B cell (primary cell): ENCODE data around the gene C19orf81. TPM values are rescaled to one million over a fixed set of nuclear protein-coding genes. Genes with fewer than 3 reads are reported as not detected.
"Not testable (repeated sequence)": the region's sequence is repeated elsewhere in the genome, so short reads cannot be mapped to it uniquely, and the experiment has no call there.

Experiments
- ATAC-seq: fragments of 200-7000 bp; cut with Tn5 transposase; one replicate; pipeline ENCODE4 v1.10.0; 2021; ENCODE audit warnings: low read depth, mild to moderate bottlenecking, moderate number of reproducible peaks, moderate library complexity
- CTCF ChIA-PET: fragments of 350-600 bp; sonication (Branson Sonifier 250); formaldehyde crosslinking; loops from one replicate; lab custom pipeline; 2021; ENCODE audit warnings: antibody characterized with exemption, inconsistent platforms; lab: Charles Lee
- POLR2A ChIA-PET: fragments of 350-600 bp; sonication (Branson Sonifier 250); formaldehyde crosslinking; loops from one replicate; lab custom pipeline; 2021; ENCODE audit warnings: antibody characterized with exemption; lab: Charles Lee
- DNase-seq: peaks from one replicate; pipeline ENCODE4 v3.0.0; 2013
- H2AFZ ChIP-seq: 2 replicates; pipeline ENCODE4 v1.6.1; 2012; ENCODE audit warnings: mild to moderate bottlenecking, low read depth, low read length; ENCODE audit not compliant: insufficient read depth, poor library complexity, severe bottlenecking
- H3K27ac ChIP-seq, 2 donors: 1 replicate in 1 of 2; 2 replicates in 1 of 2; pipeline ENCODE4 v1.5.1; 2012 to 2013; ENCODE audit warnings: low read length in 2 of 2, mild to moderate bottlenecking in 2 of 2, moderate library complexity in 1 of 2
- H3K27me3 ChIP-seq, 4 experiments: fragments of 200-600 bp in 1 of 4; sonication (generic) in 1 of 4; replicated peaks in 1 of 4; 1 replicate in 2 of 4; 2 replicates in 2 of 4; pipeline versions ENCODE4 v1.6.1 to v1.7.0; 2013 to 2016; ENCODE audit warnings: low read length in 3 of 4, mild to moderate bottlenecking in 2 of 4, mixed read lengths in 1 of 4, moderate library complexity in 1 of 4; ENCODE audit not compliant: insufficient read depth in 4 of 4, control insufficient read depth in 3 of 4; ENCODE audit errors: control extremely low read depth in 1 of 4
- H3K36me3 ChIP-seq, 2 experiments: replicated peaks in 1 of 2; 1 replicate in 1 of 2; 2 replicates in 1 of 2; pipeline versions ENCODE4 v1.6.1 to v1.7.1; 2013; ENCODE audit warnings: low read length in 1 of 2; ENCODE audit not compliant: insufficient read depth in 2 of 2, control insufficient read depth in 1 of 2; ENCODE audit errors: control extremely low read depth in 1 of 2, extremely low read depth in 1 of 2
- H3K4me1 ChIP-seq, 2 donors: fragments of 200-600 bp in 1 of 2; sonication (generic) in 1 of 2; 1 replicate in 1 of 2; 2 replicates in 1 of 2; pipeline versions ENCODE4 v1.5.1 to v1.6.1; 2013 to 2017; ENCODE audit warnings: low read length in 2 of 2; ENCODE audit not compliant: control insufficient read depth in 2 of 2, insufficient read depth in 2 of 2
- H3K4me2 ChIP-seq: replicated peaks from 2 replicates; pipeline ENCODE3; 2012; ENCODE audit warnings: mild to moderate bottlenecking, low read depth, low read length; ENCODE audit not compliant: poor library complexity, severe bottlenecking
- H3K4me3 ChIP-seq, 5 experiments: fragments of 200-600 bp in 1 of 5; sonication (generic) in 1 of 5; 1 replicate in 3 of 5; 2 replicates in 2 of 5; pipeline versions ENCODE4 v1.5.1 to v1.7.0; 2011 to 2016; ENCODE audit warnings: low read length in 4 of 5, mild to moderate bottlenecking in 4 of 5, low read depth in 2 of 5, control low read depth in 1 of 5, moderate library complexity in 1 of 5; ENCODE audit not compliant: insufficient read depth in 1 of 5; ENCODE audit errors: control extremely low read depth in 1 of 5, extremely low read depth in 1 of 5
- H3K79me2 ChIP-seq: fragments of 200-600 bp; sonication (generic); one replicate; pipeline ENCODE4 v1.6.0; 2016; ENCODE audit warnings: low read length; ENCODE audit not compliant: control insufficient read depth, insufficient read depth
- H3K9ac ChIP-seq: fragments of 200-600 bp; sonication (generic); 2 replicates; pipeline ENCODE4 v1.6.1; 2017; ENCODE audit warnings: mild to moderate bottlenecking, low read length, moderate library complexity
- H3K9me3 ChIP-seq, 3 donors: one replicate each; pipeline versions ENCODE4 v1.6.1 to v1.7.1; 2013; ENCODE audit warnings: low read length in 2 of 3; ENCODE audit not compliant: control insufficient read depth in 2 of 3, insufficient read depth in 1 of 3; ENCODE audit errors: control extremely low read depth in 1 of 3
- H4K20me1 ChIP-seq: 2 replicates; pipeline ENCODE4 v1.6.0; 2012; ENCODE audit warnings: mild to moderate bottlenecking, low read length; ENCODE audit not compliant: insufficient read depth, control insufficient read depth, poor library complexity, severe bottlenecking
- H3K27ac Mint-ChIP-seq: one replicate; pipeline ENCODE4 v1.8.0; 2021; ENCODE audit warnings: mixed read lengths
- H3K27me3 Mint-ChIP-seq: one replicate; pipeline ENCODE4 v1.8.0; 2021; ENCODE audit warnings: mixed read lengths
- H3K4me1 Mint-ChIP-seq: one replicate; pipeline ENCODE4 v1.8.0; 2021; ENCODE audit warnings: mixed read lengths
- H3K4me3 Mint-ChIP-seq: one replicate; pipeline ENCODE4 v1.8.0; 2021; ENCODE audit warnings: mixed read lengths
- H3K9me3 Mint-ChIP-seq: one replicate; pipeline ENCODE4 v1.8.0; 2022; ENCODE audit warnings: mixed read lengths; ENCODE audit not compliant: insufficient read depth
- EZH2 ChIP-seq: IDR thresholded peaks from 2 replicates; pipeline ENCODE4 v1.6.1; 2012; ENCODE audit warnings: borderline replicate concordance, low read depth, mild to moderate bottlenecking, moderate library complexity, low read length; ENCODE audit not compliant: insufficient read depth, poor library complexity, severe bottlenecking
- WGBS: methylation state at CpG from one replicate; pipeline ENCODE4 v1.1.5; 2013; ENCODE audit warnings: missing lambda C conversion rate; ENCODE audit not compliant: insufficient coverage; 5-methylcytosine and 5-hydroxymethylcytosine counted together
- intact Hi-C: fragments of 100-400 bp; cut with micrococcal nuclease; formaldehyde crosslinking; loops from one replicate; pipeline ENCODE4 v1.10.0; 2022
- polyA plus RNA-seq: library from polyadenylated mRNA; depleted of rRNA; stranded (reverse); fragments of >200 nt; gene quantifications from 2 replicates; pipeline ENCODE4 v1.2.3, GENCODE V29; 2012
- total RNA-seq, 2 donors: library from RNA; stranded (reverse); fragments of 120-200 nt in 1 of 2; gene quantifications; 1 replicate in 1 of 2; 2 replicates in 1 of 2; pipeline versions ENCODE4 v1.2.3 to v1.2.4, GENCODE V29; 2013 to 2022
- TF ChIP-seq, protein P1 (sequence below): fragments of 200-600 bp; IDR thresholded peaks from one replicate; pipeline ENCODE4 v1.8.0; 2022; ENCODE audit warnings: antibody characterized with exemption, mild to moderate bottlenecking

C19orf81 gene
- total and polyA plus RNA-seq, 2 donors (not counting 1 experiment from before 2014, with no cell fraction given): 0.37 TPM; not detected in 1

DNA sequence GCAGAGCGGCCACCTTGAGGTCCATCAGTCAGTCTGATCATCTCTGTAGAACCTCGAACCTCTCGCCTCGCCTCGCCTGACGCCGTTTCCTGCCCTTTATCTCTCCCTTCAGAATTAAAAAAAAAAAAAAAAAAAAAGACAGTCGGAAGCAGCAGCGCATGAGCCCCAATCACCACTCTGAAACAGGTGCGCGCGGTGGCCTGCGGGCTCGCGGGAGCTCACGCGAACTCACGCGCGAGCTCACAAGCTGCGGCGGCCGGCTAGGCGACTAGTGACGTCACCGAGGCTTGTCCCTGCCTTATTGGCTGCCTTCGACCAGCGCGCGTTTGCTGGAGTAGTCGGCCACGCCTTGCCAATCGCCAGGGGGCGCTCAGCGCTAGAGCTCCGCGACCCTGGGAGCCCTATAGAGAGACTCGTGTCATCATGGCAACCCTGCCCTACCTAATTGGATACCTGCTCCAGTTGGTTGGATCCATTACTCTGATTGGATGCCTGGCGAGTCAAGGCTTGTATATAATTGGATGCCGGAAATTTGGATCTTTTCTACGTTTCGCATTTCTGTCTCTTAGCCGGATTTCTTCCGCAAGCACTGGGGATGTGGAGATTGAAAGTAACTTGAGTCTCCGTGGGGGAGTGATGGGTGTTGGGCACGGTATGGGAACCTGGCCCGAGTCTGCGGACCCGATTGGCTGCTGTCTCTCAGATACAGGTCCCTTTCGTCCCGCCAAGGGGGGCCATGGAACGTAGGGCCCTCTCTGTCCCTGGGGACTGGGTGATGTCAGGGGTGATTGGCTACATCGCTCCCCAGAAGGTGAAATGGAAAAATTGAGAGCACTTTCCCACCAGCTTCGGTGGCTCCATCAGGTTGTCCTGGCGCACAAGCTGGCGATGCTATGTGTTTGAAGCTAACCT, 41.1 kb upstream of the C19orf81 start:
- peaks cover 9% of the 10 kb centered on the region for H3K4me1 Mint-ChIP-seq
- peak overlapping the region in 1 of 5 experiments; percentile 19 for H3K4me3 ChIP-seq
- H2AFZ ChIP-seq: peak overlapping the region; percentile 52
- peak; percentile 65 for ATAC-seq
- peak overlapping the region; percentile 60 for H3K4me2 ChIP-seq
- ChIA-PET CTCF (interaction anchor here (0.7 to 1.0 kb wide), 2 partner anchors 39 to 176 kb away, joined by 3 to 4 read pairs; no protein-coding TSS in a partner anchor), POLR2A (interaction anchor here (0.7 kb wide), 1 partner anchor 97 kb away, joined by 5 read pairs; the partner anchor contains the start of gene JOSD2)
- H3K9ac ChIP-seq: no peak overlapping the region
- WGBS: 20% methylated on average over 55 of the region's 56 CpGs
- intact Hi-C loops: no loop called here
- H4K20me1 ChIP-seq: no peaks in the 10 kb centered on the region
- peaks cover 8% of the 10 kb centered on the region for H3K9me3 Mint-ChIP-seq
- no peaks in the 10 kb centered on the region for H3K36me3 ChIP-seq
- no peak for TF ChIP-seq EZH2
- TF ChIP-seq, protein P1, sequence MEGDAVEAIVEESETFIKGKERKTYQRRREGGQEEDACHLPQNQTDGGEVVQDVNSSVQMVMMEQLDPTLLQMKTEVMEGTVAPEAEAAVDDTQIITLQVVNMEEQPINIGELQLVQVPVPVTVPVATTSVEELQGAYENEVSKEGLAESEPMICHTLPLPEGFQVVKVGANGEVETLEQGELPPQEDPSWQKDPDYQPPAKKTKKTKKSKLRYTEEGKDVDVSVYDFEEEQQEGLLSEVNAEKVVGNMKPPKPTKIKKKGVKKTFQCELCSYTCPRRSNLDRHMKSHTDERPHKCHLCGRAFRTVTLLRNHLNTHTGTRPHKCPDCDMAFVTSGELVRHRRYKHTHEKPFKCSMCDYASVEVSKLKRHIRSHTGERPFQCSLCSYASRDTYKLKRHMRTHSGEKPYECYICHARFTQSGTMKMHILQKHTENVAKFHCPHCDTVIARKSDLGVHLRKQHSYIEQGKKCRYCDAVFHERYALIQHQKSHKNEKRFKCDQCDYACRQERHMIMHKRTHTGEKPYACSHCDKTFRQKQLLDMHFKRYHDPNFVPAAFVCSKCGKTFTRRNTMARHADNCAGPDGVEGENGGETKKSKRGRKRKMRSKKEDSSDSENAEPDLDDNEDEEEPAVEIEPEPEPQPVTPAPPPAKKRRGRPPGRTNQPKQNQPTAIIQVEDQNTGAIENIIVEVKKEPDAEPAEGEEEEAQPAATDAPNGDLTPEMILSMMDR: peak; percentile 48
- H3K4me1 ChIP-seq: peaks cover 11 to 13% of the 10 kb centered on the region in 2 donors
- peaks cover 0 to 26% (median 2%) of the 10 kb centered on the region in 4 experiments for H3K27me3 ChIP-seq
- H3K4me3 Mint-ChIP-seq: peak overlapping the region; percentile 51
- peak; percentile 82 for DNase-seq
- no peaks in the 10 kb centered on the region for H3K79me2 ChIP-seq
- peaks cover 0 to 31% (median 2%) of the 10 kb centered on the region in 3 donors for H3K9me3 ChIP-seq
- H3K27ac ChIP-seq: no peak overlapping the region
- H3K27ac Mint-ChIP-seq: no peak overlapping the region
- H3K27me3 Mint-ChIP-seq: peaks cover 25% of the 10 kb centered on the region

DNA sequence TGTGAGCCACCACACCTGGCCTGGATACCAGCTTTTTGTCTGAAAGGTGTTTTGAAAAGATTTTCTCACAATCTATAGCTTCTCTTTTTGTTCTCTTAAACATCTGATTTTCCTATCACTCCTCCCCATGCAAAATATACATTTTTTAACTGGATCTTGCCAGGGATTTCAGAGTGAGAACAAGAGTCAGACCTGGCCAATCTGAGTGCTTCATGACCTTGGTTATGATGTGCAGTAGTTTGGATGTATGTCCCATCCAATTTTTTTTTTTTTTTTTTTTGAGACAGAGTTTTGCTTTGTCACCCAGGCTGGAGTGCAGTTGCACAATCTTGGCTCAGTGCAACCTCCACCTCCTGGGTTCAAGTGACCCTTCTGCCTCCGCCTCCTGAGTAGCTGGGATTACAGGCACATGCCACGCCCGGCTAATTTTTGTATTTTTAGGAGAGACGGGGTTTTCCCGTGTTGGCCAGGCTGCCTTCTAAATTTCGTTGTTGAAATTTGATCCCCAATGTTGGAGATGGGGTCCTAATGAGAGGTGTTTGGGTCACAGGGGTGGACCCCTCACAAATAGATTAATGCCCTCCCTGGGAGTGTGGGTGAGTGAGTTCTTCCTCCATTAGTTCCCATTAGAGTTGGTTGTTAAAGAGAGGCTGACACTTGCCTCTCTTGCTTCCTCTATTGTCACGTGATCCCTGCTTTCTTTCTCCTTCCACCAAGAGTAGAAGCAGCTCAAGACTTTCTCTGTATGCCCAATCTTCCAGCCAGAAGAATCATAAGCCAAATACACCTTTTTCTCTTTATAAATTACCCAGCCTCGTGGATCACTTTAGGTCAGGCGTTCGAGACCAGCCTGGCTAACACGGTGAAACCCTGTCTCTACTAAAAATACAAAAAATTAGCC, 36.5 kb upstream of the C19orf81 start:
- CTCF ChIA-PET: interaction anchor here (0.7 kb wide), 1 partner anchor 77 kb away, joined by 3 read pairs; no protein-coding TSS in a partner anchor
- H3K4me3 ChIP-seq, H3K4me2 ChIP-seq, H2AFZ ChIP-seq, H3K79me2 ChIP-seq, H3K4me1 Mint-ChIP-seq, H3K9ac ChIP-seq, intact Hi-C loops, POLR2A ChIA-PET, H4K20me1 ChIP-seq, H3K4me1 ChIP-seq, H3K27ac Mint-ChIP-seq, ATAC-seq, H3K36me3 ChIP-seq, H3K27me3 ChIP-seq, H3K9me3 Mint-ChIP-seq, H3K4me3 Mint-ChIP-seq, H3K27ac ChIP-seq, DNase-seq: not testable (repeated sequence)
- WGBS: 79% methylated on average over 5 of the region's 11 CpGs
- H3K9me3 ChIP-seq: peaks cover 0 to 12% (median 2%) of the 10 kb centered on the region in 3 donors
- peaks cover 13% of the 10 kb centered on the region for H3K27me3 Mint-ChIP-seq

DNA sequence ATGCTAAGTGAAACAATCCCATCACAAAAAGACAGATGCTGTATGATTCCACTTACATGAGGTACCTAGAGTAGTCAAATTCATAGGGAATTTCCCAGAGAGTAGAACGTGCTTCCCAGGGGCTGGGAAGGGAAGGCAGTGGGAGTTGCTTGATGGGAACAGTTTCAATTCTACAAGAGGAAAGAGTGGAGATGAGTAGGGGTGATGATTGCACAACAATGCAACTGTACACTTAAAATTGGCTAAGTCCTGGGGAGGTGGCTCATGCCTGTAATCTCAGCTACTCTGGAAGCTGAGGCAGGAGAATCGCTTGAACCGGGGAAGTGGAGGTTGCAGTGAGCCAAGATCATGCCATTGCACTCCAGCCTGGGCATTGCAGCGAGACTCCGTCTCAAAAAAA, 30.9 kb upstream of the C19orf81 start:
- WGBS: 97% methylated on average over 4 of the region's 5 CpGs
- H3K4me1 Mint-ChIP-seq, POLR2A ChIA-PET: not testable (repeated sequence)

More for the DNA sequence above, 30.9 kb upstream of the C19orf81 start:
- H2AFZ ChIP-seq, ATAC-seq, H3K4me1 ChIP-seq, H3K79me2 ChIP-seq, H3K36me3 ChIP-seq, H3K27ac ChIP-seq, intact Hi-C loops, H3K4me3 ChIP-seq, H3K27ac Mint-ChIP-seq, H3K4me3 Mint-ChIP-seq, H3K9me3 ChIP-seq, H3K27me3 Mint-ChIP-seq, CTCF ChIA-PET, H3K9ac ChIP-seq, DNase-seq, H3K9me3 Mint-ChIP-seq, H3K27me3 ChIP-seq, H3K4me2 ChIP-seq, H4K20me1 ChIP-seq: not testable (repeated sequence)
